Measurements from ENCODE around the gene TMEM139. TPM values are rescaled to one million over a fixed set of nuclear protein-coding genes. Genes with fewer than 3 reads are reported as not detected.

The TMEM139 gene
- total RNA-seq, 1 experiment from 2014 or later: 0.85 TPM

DNA sequence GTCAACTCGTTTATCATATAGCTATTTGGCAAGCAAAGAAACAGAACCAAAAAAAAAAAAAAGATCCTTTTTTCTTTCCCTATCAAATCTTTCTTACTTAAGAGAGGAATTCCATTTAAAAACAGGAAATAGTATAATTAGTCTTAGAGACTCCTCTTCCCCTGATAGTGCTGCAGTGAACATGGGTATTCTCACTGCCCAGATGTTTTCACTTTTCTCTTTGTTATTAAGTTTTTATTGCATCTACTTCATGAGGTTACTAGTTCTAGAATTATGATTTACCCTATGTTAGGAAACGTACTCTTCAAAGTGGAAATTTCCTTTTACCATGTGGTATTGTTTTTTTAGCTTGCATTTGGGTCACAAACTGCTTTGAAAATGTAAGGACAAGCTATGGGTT lies 11.9 kb downstream of the TMEM139 start:
- no peaks in the 10 kb centered on the region; the same call in 1 of the 2 replicates for H3K27me3 Mint-ChIP-seq (ENCODE audit: low read depth)
- no peak overlapping the region for H2BK5ac ChIP-seq (ENCODE audit: insufficient read length, low read length)

More for the DNA sequence above, 11.9 kb downstream of the TMEM139 start:
- no peak for DNase-seq
- no peak overlapping the region for H3K27ac ChIP-seq (ENCODE audit: insufficient read length, low read depth, low read length)
- WGBS (ENCODE audit: extremely low coverage, insufficient read length, low lambda C conversion rate): no CpG with 5 or more reads among the region's 2 CpGs
- H2AFZ ChIP-seq (ENCODE audit: low read length): no peak overlapping the region
- H3T11ph ChIP-seq (ENCODE audit: low read length): no peak overlapping the region
- H2BK12ac ChIP-seq (ENCODE audit: insufficient read length, low read depth, low read length): no peak overlapping the region
- no peaks in the 10 kb centered on the region for H3K79me1 ChIP-seq (ENCODE audit: insufficient read depth, low read depth, low read length, poor library complexity, severe bottlenecking)
- H3K9ac ChIP-seq (ENCODE audit: extremely low read depth, insufficient read length, low read length): no peak overlapping the region
- H2BK20ac ChIP-seq (ENCODE audit: low read depth, low read length, poor library complexity, severe bottlenecking): no peak overlapping the region
- peaks cover 71 to 95% (median 95%) of the 10 kb centered on the region in 3 experiments for H3K36me3 Mint-ChIP-seq (ENCODE audit: insufficient read depth in 1 of 3, low read depth in 3 of 3)
- no peak overlapping the region for H3K23ac ChIP-seq (ENCODE audit: insufficient read length, low read depth, low read length)
- no peaks in the 10 kb centered on the region for H3K23me2 ChIP-seq (ENCODE audit: insufficient read length, low read depth, low read length, poor library complexity, severe bottlenecking)
- H4K91ac ChIP-seq (ENCODE audit: insufficient read length, low read depth, low read length): no peak overlapping the region
- H3K79me2 ChIP-seq (ENCODE audit: insufficient read depth, low read length): 0 out of 2 replicates have a peak, but pooled peaks cover 2% of the 10 kb centered on the region
- no peak overlapping the region for H3K56ac ChIP-seq (ENCODE audit: insufficient read length, low read depth, low read length)
- no peak overlapping the region for H3K4me2 ChIP-seq (ENCODE audit: insufficient read depth, insufficient read length, low read length)
- no peak overlapping the region for H3K27ac Mint-ChIP-seq
- H3K9me3 Mint-ChIP-seq: no peaks in the 10 kb centered on the region
- no peaks in the 10 kb centered on the region for H3K4me1 ChIP-seq (ENCODE audit: insufficient read depth, low read length)
- H2BK120ac ChIP-seq (ENCODE audit: low read depth, low read length, poor library complexity, severe bottlenecking): no peak overlapping the region
- no peak overlapping the region for H3K4me3 Mint-ChIP-seq
- no peaks in the 10 kb centered on the region for H4K20me1 ChIP-seq (ENCODE audit: control insufficient read depth, insufficient read depth, insufficient read length)
- H3K4me1 Mint-ChIP-seq: no peaks in the 10 kb centered on the region
- no peak overlapping the region for H3K14ac ChIP-seq (ENCODE audit: insufficient read depth, low read length)
- TF ChIP-seq, protein P1, sequence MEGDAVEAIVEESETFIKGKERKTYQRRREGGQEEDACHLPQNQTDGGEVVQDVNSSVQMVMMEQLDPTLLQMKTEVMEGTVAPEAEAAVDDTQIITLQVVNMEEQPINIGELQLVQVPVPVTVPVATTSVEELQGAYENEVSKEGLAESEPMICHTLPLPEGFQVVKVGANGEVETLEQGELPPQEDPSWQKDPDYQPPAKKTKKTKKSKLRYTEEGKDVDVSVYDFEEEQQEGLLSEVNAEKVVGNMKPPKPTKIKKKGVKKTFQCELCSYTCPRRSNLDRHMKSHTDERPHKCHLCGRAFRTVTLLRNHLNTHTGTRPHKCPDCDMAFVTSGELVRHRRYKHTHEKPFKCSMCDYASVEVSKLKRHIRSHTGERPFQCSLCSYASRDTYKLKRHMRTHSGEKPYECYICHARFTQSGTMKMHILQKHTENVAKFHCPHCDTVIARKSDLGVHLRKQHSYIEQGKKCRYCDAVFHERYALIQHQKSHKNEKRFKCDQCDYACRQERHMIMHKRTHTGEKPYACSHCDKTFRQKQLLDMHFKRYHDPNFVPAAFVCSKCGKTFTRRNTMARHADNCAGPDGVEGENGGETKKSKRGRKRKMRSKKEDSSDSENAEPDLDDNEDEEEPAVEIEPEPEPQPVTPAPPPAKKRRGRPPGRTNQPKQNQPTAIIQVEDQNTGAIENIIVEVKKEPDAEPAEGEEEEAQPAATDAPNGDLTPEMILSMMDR (conservative IDR thresholded peaks at IDR 0.05): no peak
- H2AK5ac ChIP-seq (ENCODE audit: insufficient read length, low read length): no peak overlapping the region
- H4K5ac ChIP-seq (ENCODE audit: insufficient read length, low read depth, low read length): no peak overlapping the region
- H3K18ac ChIP-seq (ENCODE audit: insufficient read length, low read depth, low read length): no peak overlapping the region
- no peaks in the 10 kb centered on the region for H3K9me3 ChIP-seq (ENCODE audit: control insufficient read depth, low read depth, low read length)
- no peak overlapping the region for H3K4ac ChIP-seq (ENCODE audit: low read depth, low read length)
- no peak overlapping the region for H4K8ac ChIP-seq (replicated peaks; ENCODE audit: insufficient read length, low read depth, low read length)
- H3K27me3 ChIP-seq (ENCODE audit: insufficient read depth, low read length): no peaks in the 10 kb centered on the region
- H2BK15ac ChIP-seq (ENCODE audit: low read depth, low read length): no peak overlapping the region
